BE2C (cell line): ENCODE data around the gene LRAT.
A peak's percentile ranks its signal among the peaks of the same experiment; 100 is the strongest.

Experiments
- DNase-seq: peaks from one replicate; pipeline ENCODE4 v3.0.0-alpha.2; 2020
- H3K27me3 ChIP-seq: fragments of 250-450 bp; sonication (Bioruptor Pico); 2 replicates; pipeline ENCODE4 v1.5.1; 2020; ENCODE audit warnings: mild to moderate bottlenecking
- H3K36me3 ChIP-seq: fragments of 250-450 bp; sonication (Bioruptor Pico); 2 replicates; pipeline ENCODE4 v1.5.1; 2020; ENCODE audit warnings: mild to moderate bottlenecking
- H3K4me1 ChIP-seq: fragments of 250-450 bp; sonication (Bioruptor Pico); 2 replicates; pipeline ENCODE4 v1.5.1; 2020
- H3K4me3 ChIP-seq: 2 replicates; pipeline ENCODE4 v1.5.1; 2011; ENCODE audit warnings: low read depth, low read length
- H3K9me3 ChIP-seq: fragments of 250-450 bp; sonication (Bioruptor Pico); 2 replicates; pipeline ENCODE4 v1.5.1; 2020
- CTCF ChIP-seq: IDR thresholded peaks from 2 replicates; pipeline ENCODE4 v1.5.1; 2012; ENCODE audit warnings: mild to moderate bottlenecking, low read depth, low read length

LRAT gene

DNA sequence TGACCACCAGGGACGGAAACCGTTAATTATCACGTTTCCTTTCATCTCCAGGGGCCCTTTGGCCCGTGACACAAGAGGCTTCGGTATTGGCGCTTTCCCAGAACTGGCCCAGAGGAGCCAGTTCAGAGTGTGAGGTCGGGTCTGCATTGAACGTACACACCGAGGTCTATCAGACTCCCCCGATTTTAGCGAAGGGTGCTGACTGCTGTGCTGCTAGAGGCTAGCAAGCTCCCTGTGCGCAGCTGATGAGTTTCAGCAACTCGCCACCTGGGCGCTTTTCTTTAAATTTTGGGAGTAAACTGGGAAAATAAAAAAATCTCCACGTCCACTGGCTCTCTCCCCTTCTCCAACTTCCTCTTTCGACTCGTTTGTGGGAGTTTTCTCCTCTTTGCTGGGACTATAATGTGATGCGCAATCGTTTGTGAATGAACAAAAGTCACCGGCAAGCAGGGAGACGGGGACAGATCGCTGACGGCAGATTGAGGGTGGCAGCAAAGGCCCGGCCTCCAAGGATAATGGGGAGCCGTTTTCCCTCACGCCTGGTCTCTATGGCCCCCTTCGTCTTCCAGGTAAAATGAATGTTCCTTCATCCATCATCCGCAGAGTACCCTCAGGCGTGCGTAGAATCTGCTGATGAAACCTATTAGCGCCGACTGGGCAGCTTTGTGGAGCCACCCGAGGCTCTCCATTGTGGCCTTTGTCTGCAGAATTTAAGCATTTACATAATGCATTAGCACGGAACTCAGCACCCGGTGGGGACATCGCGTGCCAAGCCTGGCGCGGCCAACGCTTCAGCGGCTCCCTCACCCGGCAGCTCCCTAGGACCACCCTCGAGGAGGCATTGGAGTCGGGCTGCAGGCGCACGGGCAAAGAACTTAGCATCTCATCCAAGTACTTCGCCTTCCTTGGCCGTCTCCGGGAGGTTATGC is 1.6 kb upstream of the LRAT start:
- TF ChIP-seq CTCF = no peak
- Histone ChIP-seq H3K27me3 (peaks cover 55% of the 10 kb centered on the region), H3K4me3 (no peak overlapping the region), H3K9me3 (no peaks in the 10 kb centered on the region; the same call in 1 of the 2 replicates), H3K36me3 (no peaks in the 10 kb centered on the region), H3K4me1 (no peaks in the 10 kb centered on the region)
- no peak for DNase-seq

GRCh38 chr4:154744341-154744926 is 634 bp downstream of the LRAT start:
- Histone ChIP-seq H3K9me3 (no peaks in the 10 kb centered on the region; the same call in 1 of the 2 replicates), H3K4me3 (peak overlapping the region; percentile 49), H3K4me1 (no peaks in the 10 kb centered on the region), H3K36me3 (no peaks in the 10 kb centered on the region), H3K27me3 (peaks cover 60% of the 10 kb centered on the region)
- TF ChIP-seq CTCF = no peak
- DNase-seq = no peak

- Histone ChIP-seq H3K9me3 (no peaks in the 10 kb centered on the region), H3K27me3 (0 out of 2 replicates have a peak, but pooled peaks cover 6% of the 10 kb centered on the region), H3K4me1 (no peaks in the 10 kb centered on the region), H3K4me3 (no peak overlapping the region), H3K36me3 (no peaks in the 10 kb centered on the region)
- no peak for DNase-seq
- TF ChIP-seq CTCF = no peak
Measured at GRCh38 chr4:154757713-154758112, 13.9 kb downstream of the LRAT start.

DNA sequence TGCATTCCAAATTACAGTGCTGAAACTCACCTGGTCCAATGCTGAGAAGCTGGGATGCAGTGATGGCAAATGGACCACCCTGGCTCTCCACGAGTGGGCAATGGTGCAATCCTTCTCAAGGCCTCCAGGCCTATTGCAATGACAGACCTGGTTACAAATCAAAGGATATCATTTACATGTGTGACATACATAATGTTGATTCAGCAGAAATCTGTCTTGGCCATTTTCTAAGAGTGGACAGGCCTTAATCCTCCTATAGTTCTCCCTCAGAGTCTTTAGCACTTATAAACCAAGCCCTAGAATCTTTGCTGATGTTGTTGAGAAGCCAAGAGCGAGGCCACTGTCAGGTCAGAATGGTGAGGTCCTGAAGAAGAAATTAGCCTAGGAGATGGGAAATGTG is 17.1 kb downstream of the LRAT start:
- H3K4me1 ChIP-seq = no peaks in the 10 kb centered on the region
- no peaks in the 10 kb centered on the region for H3K36me3 ChIP-seq
- no peak for TF ChIP-seq CTCF
- DNase-seq = no peak
- H3K4me3 ChIP-seq = no peak overlapping the region
- H3K27me3 ChIP-seq = peaks cover 19% of the 10 kb centered on the region; the same call in 1 of the 2 replicates
- H3K9me3 ChIP-seq = no peaks in the 10 kb centered on the region

- Histone ChIP-seq H3K9me3 (no peaks in the 10 kb centered on the region), H3K36me3 (no peaks in the 10 kb centered on the region), H3K4me1 (no peaks in the 10 kb centered on the region), H3K27me3 (peaks cover 10% of the 10 kb centered on the region), H3K4me3 (no peak overlapping the region)
- no peak for DNase-seq
- TF ChIP-seq CTCF = no peak
Measured at GRCh38 chr4:154778264-154778663, 34.5 kb downstream of the LRAT start.

DNA sequence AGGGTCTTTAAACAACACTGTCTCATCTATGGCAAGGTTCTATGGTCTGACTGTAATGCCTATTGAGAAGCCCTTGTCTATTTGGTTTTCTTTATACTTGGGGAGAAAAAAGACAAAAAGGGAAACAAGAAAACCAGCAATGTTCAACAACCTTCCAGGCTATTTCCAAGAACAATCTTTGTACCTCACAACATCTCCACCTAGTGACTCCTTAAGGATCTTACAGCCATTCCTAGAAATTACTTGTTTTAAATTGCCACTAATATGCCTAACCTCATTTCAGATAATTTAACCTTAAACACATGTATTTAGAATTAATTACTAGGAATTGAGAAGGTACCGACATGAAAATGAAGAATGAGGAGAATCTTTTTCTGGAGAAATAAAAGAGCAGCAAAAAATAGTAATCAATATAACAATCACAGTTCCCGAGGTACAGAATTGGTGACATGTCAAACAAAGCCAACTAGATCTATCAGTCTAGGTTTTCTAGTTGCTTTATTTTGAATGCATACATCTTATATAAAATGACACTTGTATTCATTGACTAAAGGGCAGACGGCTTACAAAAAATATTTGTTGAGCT is 35.7 kb downstream of the LRAT start:
- no peaks in the 10 kb centered on the region for H3K9me3 ChIP-seq
- DNase-seq = no peak
- TF ChIP-seq CTCF = peak; percentile 62
- peaks cover 10% of the 10 kb centered on the region for H3K27me3 ChIP-seq
- no peak overlapping the region for H3K4me3 ChIP-seq
- H3K36me3 ChIP-seq = no peaks in the 10 kb centered on the region
- H3K4me1 ChIP-seq = no peaks in the 10 kb centered on the region
